GM12864 (cell line): ENCODE data around the gene ZNHIT1.

ENCODE experiments used
- DNase-seq: peaks from one replicate; pipeline ENCODE4 v3.0.0-alpha.2; 2011; ENCODE audit warnings: low read depth
- H3K4me3 ChIP-seq: 2 replicates; pipeline ENCODE4 v1.5.1; 2011; ENCODE audit warnings: mild to moderate bottlenecking, low read depth, low read length, control low read depth
- CTCF ChIP-seq: IDR thresholded peaks from 2 replicates; pipeline ENCODE4 v1.5.1; 2011; ENCODE audit warnings: low read depth, mild to moderate bottlenecking, moderate library complexity, low read length, control low read depth, inconsistent platforms; ENCODE audit errors: missing control alignments

Gene ZNHIT1

GRCh38 chr7:101241443-101242349 lies 23.7 kb downstream of the ZNHIT1 start:
- H3K4me3 ChIP-seq: no peak overlapping the region
- no peak for TF ChIP-seq CTCF
- DNase-seq: no peak

- peak overlapping the region; percentile 95 for H3K4me3 ChIP-seq
- TF ChIP-seq CTCF: no peak
- DNase-seq: no peak
Measured at GRCh38 chr7:101243646-101244374, 25.8 kb downstream of the ZNHIT1 start.

- peak; percentile 85 for TF ChIP-seq CTCF
- H3K4me3 ChIP-seq: peak within 1 kb of the TSS; percentile 95
- peak; percentile 68 for DNase-seq
Measured at GRCh38 chr7:101244375-101245146, 26.6 kb downstream of the ZNHIT1 start, which contains the start of gene FIS1. Gene FIS1, minus strand, starts transcription at chr7:101245081. Its CDS starts 77 bp downstream, at chr7:101245004.

- peak overlapping the region; percentile 95 for H3K4me3 ChIP-seq
- TF ChIP-seq CTCF: no peak
- no peak for DNase-seq
Measured at GRCh38 chr7:101245147-101245668, 27.2 kb downstream of the ZNHIT1 start.

GRCh38 chr7:101248276-101248675 lies 30.3 kb downstream of the ZNHIT1 start:
- no peak for TF ChIP-seq CTCF
- DNase-seq: no peak
- H3K4me3 ChIP-seq: no peak overlapping the region

GRCh38 chr7:101250324-101250723 lies 32.4 kb downstream of the ZNHIT1 start:
- peak overlapping the region; percentile 88; the same call in 1 of the 2 replicates for H3K4me3 ChIP-seq
- DNase-seq: peak; percentile 46
- no peak for TF ChIP-seq CTCF
